Measurements from ENCODE around the gene CX3CR1.

Gene CX3CR1

GRCh38 chr3:39289107-39289506, 9.3 kb upstream of the CX3CR1 start (continued):
- TF ChIP-seq, protein P1, sequence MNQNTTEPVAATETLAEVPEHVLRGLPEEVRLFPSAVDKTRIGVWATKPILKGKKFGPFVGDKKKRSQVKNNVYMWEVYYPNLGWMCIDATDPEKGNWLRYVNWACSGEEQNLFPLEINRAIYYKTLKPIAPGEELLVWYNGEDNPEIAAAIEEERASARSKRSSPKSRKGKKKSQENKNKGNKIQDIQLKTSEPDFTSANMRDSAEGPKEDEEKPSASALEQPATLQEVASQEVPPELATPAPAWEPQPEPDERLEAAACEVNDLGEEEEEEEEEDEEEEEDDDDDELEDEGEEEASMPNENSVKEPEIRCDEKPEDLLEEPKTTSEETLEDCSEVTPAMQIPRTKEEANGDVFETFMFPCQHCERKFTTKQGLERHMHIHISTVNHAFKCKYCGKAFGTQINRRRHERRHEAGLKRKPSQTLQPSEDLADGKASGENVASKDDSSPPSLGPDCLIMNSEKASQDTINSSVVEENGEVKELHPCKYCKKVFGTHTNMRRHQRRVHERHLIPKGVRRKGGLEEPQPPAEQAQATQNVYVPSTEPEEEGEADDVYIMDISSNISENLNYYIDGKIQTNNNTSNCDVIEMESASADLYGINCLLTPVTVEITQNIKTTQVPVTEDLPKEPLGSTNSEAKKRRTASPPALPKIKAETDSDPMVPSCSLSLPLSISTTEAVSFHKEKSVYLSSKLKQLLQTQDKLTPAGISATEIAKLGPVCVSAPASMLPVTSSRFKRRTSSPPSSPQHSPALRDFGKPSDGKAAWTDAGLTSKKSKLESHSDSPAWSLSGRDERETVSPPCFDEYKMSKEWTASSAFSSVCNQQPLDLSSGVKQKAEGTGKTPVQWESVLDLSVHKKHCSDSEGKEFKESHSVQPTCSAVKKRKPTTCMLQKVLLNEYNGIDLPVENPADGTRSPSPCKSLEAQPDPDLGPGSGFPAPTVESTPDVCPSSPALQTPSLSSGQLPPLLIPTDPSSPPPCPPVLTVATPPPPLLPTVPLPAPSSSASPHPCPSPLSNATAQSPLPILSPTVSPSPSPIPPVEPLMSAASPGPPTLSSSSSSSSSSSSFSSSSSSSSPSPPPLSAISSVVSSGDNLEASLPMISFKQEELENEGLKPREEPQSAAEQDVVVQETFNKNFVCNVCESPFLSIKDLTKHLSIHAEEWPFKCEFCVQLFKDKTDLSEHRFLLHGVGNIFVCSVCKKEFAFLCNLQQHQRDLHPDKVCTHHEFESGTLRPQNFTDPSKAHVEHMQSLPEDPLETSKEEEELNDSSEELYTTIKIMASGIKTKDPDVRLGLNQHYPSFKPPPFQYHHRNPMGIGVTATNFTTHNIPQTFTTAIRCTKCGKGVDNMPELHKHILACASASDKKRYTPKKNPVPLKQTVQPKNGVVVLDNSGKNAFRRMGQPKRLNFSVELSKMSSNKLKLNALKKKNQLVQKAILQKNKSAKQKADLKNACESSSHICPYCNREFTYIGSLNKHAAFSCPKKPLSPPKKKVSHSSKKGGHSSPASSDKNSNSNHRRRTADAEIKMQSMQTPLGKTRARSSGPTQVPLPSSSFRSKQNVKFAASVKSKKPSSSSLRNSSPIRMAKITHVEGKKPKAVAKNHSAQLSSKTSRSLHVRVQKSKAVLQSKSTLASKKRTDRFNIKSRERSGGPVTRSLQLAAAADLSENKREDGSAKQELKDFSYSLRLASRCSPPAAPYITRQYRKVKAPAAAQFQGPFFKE (tag by site-specific recombination; IDR thresholded peaks at IDR 0.05; ENCODE audit: borderline replicate concordance), result no peak
- no peak for TF ChIP-seq HIC1 (tag by site-specific recombination; IDR thresholded peaks at IDR 0.05)
- TF ChIP-seq ZNF239 (tag by site-specific recombination; IDR thresholded peaks at IDR 0.05), result no peak
- TF ChIP-seq ZFP37 (tag by site-specific recombination; IDR thresholded peaks at IDR 0.05), result no peak
- TF ChIP-seq, protein P2, sequence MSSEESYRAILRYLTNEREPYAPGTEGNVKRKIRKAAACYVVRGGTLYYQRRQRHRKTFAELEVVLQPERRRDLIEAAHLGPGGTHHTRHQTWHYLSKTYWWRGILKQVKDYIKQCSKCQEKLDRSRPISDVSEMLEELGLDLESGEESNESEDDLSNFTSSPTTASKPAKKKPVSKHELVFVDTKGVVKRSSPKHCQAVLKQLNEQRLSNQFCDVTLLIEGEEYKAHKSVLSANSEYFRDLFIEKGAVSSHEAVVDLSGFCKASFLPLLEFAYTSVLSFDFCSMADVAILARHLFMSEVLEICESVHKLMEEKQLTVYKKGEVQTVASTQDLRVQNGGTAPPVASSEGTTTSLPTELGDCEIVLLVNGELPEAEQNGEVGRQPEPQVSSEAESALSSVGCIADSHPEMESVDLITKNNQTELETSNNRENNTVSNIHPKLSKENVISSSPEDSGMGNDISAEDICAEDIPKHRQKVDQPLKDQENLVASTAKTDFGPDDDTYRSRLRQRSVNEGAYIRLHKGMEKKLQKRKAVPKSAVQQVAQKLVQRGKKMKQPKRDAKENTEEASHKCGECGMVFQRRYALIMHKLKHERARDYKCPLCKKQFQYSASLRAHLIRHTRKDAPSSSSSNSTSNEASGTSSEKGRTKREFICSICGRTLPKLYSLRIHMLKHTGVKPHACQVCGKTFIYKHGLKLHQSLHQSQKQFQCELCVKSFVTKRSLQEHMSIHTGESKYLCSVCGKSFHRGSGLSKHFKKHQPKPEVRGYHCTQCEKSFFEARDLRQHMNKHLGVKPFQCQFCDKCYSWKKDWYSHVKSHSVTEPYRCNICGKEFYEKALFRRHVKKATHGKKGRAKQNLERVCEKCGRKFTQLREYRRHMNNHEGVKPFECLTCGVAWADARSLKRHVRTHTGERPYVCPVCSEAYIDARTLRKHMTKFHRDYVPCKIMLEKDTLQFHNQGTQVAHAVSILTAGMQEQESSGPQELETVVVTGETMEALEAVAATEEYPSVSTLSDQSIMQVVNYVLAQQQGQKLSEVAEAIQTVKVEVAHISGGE (tag by site-specific recombination; conservative IDR thresholded peaks at IDR 0.05; ENCODE audit: low read depth), result no peak
- no peak for TF ChIP-seq ZNF280C (tag by site-specific recombination; IDR thresholded peaks at IDR 0.05)
- TF ChIP-seq ZNF658 (tag by site-specific recombination; IDR thresholded peaks at IDR 0.05), result no peak
- TF ChIP-seq ZNF112 (tag by site-specific recombination; IDR thresholded peaks at IDR 0.05), result no peak
- TF ChIP-seq ZNF423 (tag by site-specific recombination; IDR thresholded peaks at IDR 0.05), result no peak
- TF ChIP-seq ZNF837 (tag by site-specific recombination; IDR thresholded peaks at IDR 0.05), result no peak
- TF ChIP-seq ZNF473 (tag by site-specific recombination; IDR thresholded peaks at IDR 0.05), result no peak

DNA sequence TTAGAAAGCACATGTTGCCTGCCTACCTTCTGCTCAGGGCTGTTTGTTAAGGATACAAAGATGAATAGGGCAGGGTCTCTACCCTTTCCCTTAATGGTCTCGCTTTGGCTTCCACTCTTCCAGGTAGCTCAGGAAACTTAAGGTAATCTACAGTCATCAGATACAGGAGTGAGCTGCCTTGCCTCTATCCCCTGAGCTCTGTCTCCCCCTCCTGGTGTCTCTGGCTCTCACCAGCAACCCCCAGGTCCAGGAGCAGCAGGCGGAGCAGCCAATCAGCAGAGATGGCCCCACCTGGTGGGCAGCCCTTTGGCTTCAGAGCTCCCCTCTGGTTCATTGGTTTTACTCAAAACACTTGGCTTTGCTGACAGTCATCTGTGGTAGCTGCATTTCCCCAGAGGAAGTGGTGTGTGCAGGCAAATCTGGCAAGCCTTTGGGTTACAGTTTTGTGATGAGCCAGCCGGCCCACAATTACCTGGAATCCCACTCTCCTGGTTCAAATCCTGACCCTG, 8.5 kb upstream of the CX3CR1 start:
- Histone ChIP-seq H3K36me3 (ENCODE audit: control insufficient read depth in 2 of 2, insufficient read depth in 1 of 2, low read length in 2 of 2) (no peaks in the 10 kb centered on the region), H3K9me3 (ENCODE audit: control insufficient read depth, insufficient read depth, low read depth, low read length) (no peaks in the 10 kb centered on the region), H3K4me1 (ENCODE audit: control insufficient read depth, insufficient read depth, low read length) (no peaks in the 10 kb centered on the region), H3K4me3 (ENCODE audit: low read depth, low read length) (no peak overlapping the region), H3K27ac (ENCODE audit: extremely low read depth, low read depth, low read length) (no peak overlapping the region)
- ChIA-PET POLR2A (interaction anchor here (1.0 to 1.3 kb wide), 2 partner anchors 99 to 163 kb away, joined by 4 to 6 read pairs; no protein-coding TSS in a partner anchor), CTCF (interaction anchor here (0.6 to 8.7 kb wide), 56 partner anchors 9 to 1313 kb away, joined by 3 to 311 read pairs (median 4); partner anchors contain the start of genes CX3CR1, GORASP1, TTC21A and XIRP1)
- TF ChIP-seq SCRT2 (tag by site-specific recombination; IDR thresholded peaks at IDR 0.05), result 0 out of 2 replicates have a peak, but pooled peaks have one; percentile 13
- 0 out of 2 replicates have a peak, but pooled peaks have one; percentile 43 for TF ChIP-seq ZFP69B (tag by site-specific recombination; IDR thresholded peaks at IDR 0.05)
- TF ChIP-seq ZNF426 (tag by site-specific recombination; IDR thresholded peaks at IDR 0.05), result no peak
- no peak for TF ChIP-seq SALL2 (tag by site-specific recombination; IDR thresholded peaks at IDR 0.05; ENCODE audit: borderline replicate concordance)
- no peak for TF ChIP-seq ZNF837 (tag by site-specific recombination; IDR thresholded peaks at IDR 0.05)
- no peak for TF ChIP-seq ZNF514 (tag by site-specific recombination; IDR thresholded peaks at IDR 0.05)
- peak; percentile 91 for TF ChIP-seq ZNF654 (tag by site-specific recombination; IDR thresholded peaks at IDR 0.05; ENCODE audit: low read depth)
- TF ChIP-seq, protein P3, sequence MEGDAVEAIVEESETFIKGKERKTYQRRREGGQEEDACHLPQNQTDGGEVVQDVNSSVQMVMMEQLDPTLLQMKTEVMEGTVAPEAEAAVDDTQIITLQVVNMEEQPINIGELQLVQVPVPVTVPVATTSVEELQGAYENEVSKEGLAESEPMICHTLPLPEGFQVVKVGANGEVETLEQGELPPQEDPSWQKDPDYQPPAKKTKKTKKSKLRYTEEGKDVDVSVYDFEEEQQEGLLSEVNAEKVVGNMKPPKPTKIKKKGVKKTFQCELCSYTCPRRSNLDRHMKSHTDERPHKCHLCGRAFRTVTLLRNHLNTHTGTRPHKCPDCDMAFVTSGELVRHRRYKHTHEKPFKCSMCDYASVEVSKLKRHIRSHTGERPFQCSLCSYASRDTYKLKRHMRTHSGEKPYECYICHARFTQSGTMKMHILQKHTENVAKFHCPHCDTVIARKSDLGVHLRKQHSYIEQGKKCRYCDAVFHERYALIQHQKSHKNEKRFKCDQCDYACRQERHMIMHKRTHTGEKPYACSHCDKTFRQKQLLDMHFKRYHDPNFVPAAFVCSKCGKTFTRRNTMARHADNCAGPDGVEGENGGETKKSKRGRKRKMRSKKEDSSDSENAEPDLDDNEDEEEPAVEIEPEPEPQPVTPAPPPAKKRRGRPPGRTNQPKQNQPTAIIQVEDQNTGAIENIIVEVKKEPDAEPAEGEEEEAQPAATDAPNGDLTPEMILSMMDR (tag by site-specific recombination; IDR thresholded peaks at IDR 0.05), result peak; percentile 82
